ENCODE data around the gene TMEM161B. TPM values are rescaled to one million over a fixed set of nuclear protein-coding genes. Genes with fewer than 3 reads are reported as not detected.

The TMEM161B gene
- total RNA-seq, 2 experiments from 2014 or later, result 20.3 to 32.7 TPM

GRCh38 chr5:88158056-88158455 is 110.6 kb downstream of the TMEM161B start:
- ChIA-PET CTCF (ENCODE audit: unreplicated experiment) (no interaction called here), POLR2A (no interaction called here)
- H2AFZ ChIP-seq (ENCODE audit: low read length), result no peak overlapping the region
- no peak overlapping the region for H3K4me3 ChIP-seq (ENCODE audit: low read depth, low read length, poor library complexity, severe bottlenecking)
- H3K36me3 ChIP-seq (ENCODE audit: insufficient read depth, low read length), result no peaks in the 10 kb centered on the region
- no peak overlapping the region for H3K27ac ChIP-seq (ENCODE audit: low read depth, low read length, poor library complexity, severe bottlenecking)
- H3K9me3 ChIP-seq (ENCODE audit: low read length), result no peaks in the 10 kb centered on the region
- no peaks in the 10 kb centered on the region for H3K9me2 ChIP-seq (ENCODE audit: insufficient read depth, low read length)
- DNase-seq (ENCODE audit: low spot score), result no peak
- TF ChIP-seq EZH2phosphoT487 (IDR thresholded peaks at IDR 0.05; ENCODE audit: borderline replicate concordance, low read depth, low read length), result no peak
- no peak for TF ChIP-seq CTCF (conservative IDR thresholded peaks at IDR 0.05; ENCODE audit: low read length)
- no peaks in the 10 kb centered on the region for H3K4me1 ChIP-seq (ENCODE audit: insufficient read depth, low read length, poor library complexity, severe bottlenecking)
- intact Hi-C loops (cut with micrococcal nuclease; ENCODE audit: unreplicated experiment), result loop anchor here (10.0 kb wide), 1 partner anchor 207 kb away; no protein-coding TSS in a partner anchor
- H4K20me1 ChIP-seq (ENCODE audit: insufficient read depth, low read length), result no peaks in the 10 kb centered on the region
- no peak overlapping the region for H3K4me2 ChIP-seq (ENCODE audit: low read length)
- H3K79me2 ChIP-seq (ENCODE audit: insufficient read depth, low read depth, low read length), result no peaks in the 10 kb centered on the region
- no TSS peak for BruUV-seq (replicated peaks)

GRCh38 chr5:88154891-88155290 is 113.8 kb downstream of the TMEM161B start:
- ChIA-PET POLR2A (no interaction called here), CTCF (ENCODE audit: unreplicated experiment) (no interaction called here)
- no TSS peak for BruUV-seq (replicated peaks)
- no peak overlapping the region for H3K4me3 ChIP-seq (ENCODE audit: low read depth, low read length, poor library complexity, severe bottlenecking)
- no peaks in the 10 kb centered on the region for H3K36me3 ChIP-seq (ENCODE audit: insufficient read depth, low read length)
- no peaks in the 10 kb centered on the region for H3K4me1 ChIP-seq (ENCODE audit: insufficient read depth, low read length, poor library complexity, severe bottlenecking)
- DNase-seq (ENCODE audit: low spot score), result no peak
- intact Hi-C loops (cut with micrococcal nuclease; ENCODE audit: unreplicated experiment), result loop anchor here (10.0 kb wide), 1 partner anchor 210 kb away; no protein-coding TSS in a partner anchor
- TF ChIP-seq CTCF (conservative IDR thresholded peaks at IDR 0.05; ENCODE audit: low read length) (no peak), EZH2phosphoT487 (IDR thresholded peaks at IDR 0.05; ENCODE audit: borderline replicate concordance, low read depth, low read length) (no peak)
- no peak overlapping the region for H3K4me2 ChIP-seq (ENCODE audit: low read length)
- no peaks in the 10 kb centered on the region for H4K20me1 ChIP-seq (ENCODE audit: insufficient read depth, low read length)
- H2AFZ ChIP-seq (ENCODE audit: low read length), result no peak overlapping the region
- H3K79me2 ChIP-seq (ENCODE audit: insufficient read depth, low read depth, low read length), result no peaks in the 10 kb centered on the region
- H3K9me3 ChIP-seq (ENCODE audit: low read length), result no peaks in the 10 kb centered on the region
- H3K9me2 ChIP-seq (ENCODE audit: insufficient read depth, low read length), result no peaks in the 10 kb centered on the region
- no peak overlapping the region for H3K27ac ChIP-seq (ENCODE audit: low read depth, low read length, poor library complexity, severe bottlenecking)

GRCh38 chr5:88150747-88151146 is 117.9 kb downstream of the TMEM161B start:
- no peaks in the 10 kb centered on the region for H3K36me3 ChIP-seq (ENCODE audit: insufficient read depth, low read length)
- no peaks in the 10 kb centered on the region for H3K4me1 ChIP-seq (ENCODE audit: insufficient read depth, low read length, poor library complexity, severe bottlenecking)
- H3K79me2 ChIP-seq (ENCODE audit: insufficient read depth, low read depth, low read length), result no peaks in the 10 kb centered on the region
- H3K4me2 ChIP-seq (ENCODE audit: low read length), result no peak overlapping the region
- no peak overlapping the region for H3K27ac ChIP-seq (ENCODE audit: low read depth, low read length, poor library complexity, severe bottlenecking)
- intact Hi-C loops (cut with micrococcal nuclease; ENCODE audit: unreplicated experiment), result loop anchor here (10.0 kb wide), 1 partner anchor 214 kb away; no protein-coding TSS in a partner anchor
- H2AFZ ChIP-seq (ENCODE audit: low read length), result no peak overlapping the region
- ChIA-PET POLR2A (no interaction called here), CTCF (ENCODE audit: unreplicated experiment) (no interaction called here)
- no peaks in the 10 kb centered on the region for H4K20me1 ChIP-seq (ENCODE audit: insufficient read depth, low read length)
- H3K9me2 ChIP-seq (ENCODE audit: insufficient read depth, low read length), result no peaks in the 10 kb centered on the region
- no peaks in the 10 kb centered on the region for H3K9me3 ChIP-seq (ENCODE audit: low read length)
- no peak for TF ChIP-seq EZH2phosphoT487 (IDR thresholded peaks at IDR 0.05; ENCODE audit: borderline replicate concordance, low read depth, low read length)
- no peak for TF ChIP-seq CTCF (conservative IDR thresholded peaks at IDR 0.05; ENCODE audit: low read length)
- H3K4me3 ChIP-seq (ENCODE audit: low read depth, low read length, poor library complexity, severe bottlenecking), result no peak overlapping the region
- no TSS peak for BruUV-seq (replicated peaks)
- no peak for DNase-seq (ENCODE audit: low spot score)

Data from OCI-LY7 (cell line).